HUES64 (cell line): Measurements from ENCODE around the gene FBXO2.

Experiments used
- H3K27ac ChIP-seq: 2 replicates; pipeline ENCODE4 v1.7.0; 2013; ENCODE audit warnings: low read depth, low read length, inconsistent platforms
- H3K27me3 ChIP-seq: 2 replicates; pipeline ENCODE4 v1.6.1; 2013; ENCODE audit warnings: mild to moderate bottlenecking, low read length; ENCODE audit not compliant: insufficient read depth
- H3K36me3 ChIP-seq: 2 replicates; pipeline ENCODE4 v1.6.1; 2013; ENCODE audit warnings: mild to moderate bottlenecking, low read length; ENCODE audit not compliant: insufficient read depth
- H3K4me1 ChIP-seq: 2 replicates; pipeline ENCODE4 v1.6.1; 2013; ENCODE audit warnings: mild to moderate bottlenecking, low read length, moderate library complexity; ENCODE audit not compliant: insufficient read depth
- H3K4me3 ChIP-seq: 2 replicates; pipeline ENCODE4 v1.5.1; 2013; ENCODE audit warnings: mild to moderate bottlenecking, low read length, moderate library complexity
- H3K9ac ChIP-seq: 2 replicates; pipeline ENCODE4 v1.6.1; 2013; ENCODE audit warnings: mild to moderate bottlenecking, low read depth, low read length
- H3K9me3 ChIP-seq: 2 replicates; pipeline ENCODE4 v1.6.1; 2013; ENCODE audit warnings: low read depth, low read length; ENCODE audit not compliant: insufficient read depth
- WGBS: fragments of 150-250, 120-280 bp; methylation state at CpG from one replicate; pipeline ENCODE4 v1.1.7; 2013; ENCODE audit warnings: missing lambda C conversion rate; 5-methylcytosine and 5-hydroxymethylcytosine counted together

Gene FBXO2

DNA sequence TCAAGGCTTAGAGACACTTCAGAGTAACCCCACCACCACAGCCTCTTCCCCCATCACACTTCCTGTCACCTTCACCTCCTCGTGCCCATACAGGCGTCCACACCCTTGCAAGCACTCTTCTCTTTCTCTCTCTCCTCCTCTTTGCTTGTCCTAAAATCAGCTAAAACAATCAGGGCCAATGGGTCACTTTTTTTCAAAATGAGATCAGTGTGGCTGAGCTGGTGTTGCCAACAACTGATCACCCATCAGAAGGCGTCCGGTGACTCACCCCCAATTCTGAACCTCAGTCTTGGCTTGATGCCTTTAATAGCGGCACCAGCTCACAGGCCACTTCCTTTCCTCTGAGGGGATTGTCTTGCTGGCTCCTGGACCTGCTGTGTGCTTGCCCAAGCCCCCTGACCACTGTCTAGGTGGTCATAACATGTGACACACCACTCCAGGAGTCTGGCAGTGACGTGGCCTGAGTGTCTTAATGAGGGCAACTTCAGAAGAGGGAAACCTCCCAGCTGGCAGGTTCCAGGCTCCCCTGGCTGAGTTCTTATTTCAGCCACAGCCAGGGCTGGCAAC, 38.9 kb upstream of the FBXO2 start:
- 44% methylated on average over 6 of the region's 6 CpGs for WGBS
- H3K9me3 ChIP-seq = no peaks in the 10 kb centered on the region
- H3K36me3 ChIP-seq = no peaks in the 10 kb centered on the region
- peaks cover 8% of the 10 kb centered on the region for H3K27me3 ChIP-seq
- H3K9ac ChIP-seq = no peak overlapping the region
- peaks cover 35% of the 10 kb centered on the region for H3K4me1 ChIP-seq
- H3K27ac ChIP-seq = no peak overlapping the region
- peak overlapping the region; percentile 85 for H3K4me3 ChIP-seq

DNA sequence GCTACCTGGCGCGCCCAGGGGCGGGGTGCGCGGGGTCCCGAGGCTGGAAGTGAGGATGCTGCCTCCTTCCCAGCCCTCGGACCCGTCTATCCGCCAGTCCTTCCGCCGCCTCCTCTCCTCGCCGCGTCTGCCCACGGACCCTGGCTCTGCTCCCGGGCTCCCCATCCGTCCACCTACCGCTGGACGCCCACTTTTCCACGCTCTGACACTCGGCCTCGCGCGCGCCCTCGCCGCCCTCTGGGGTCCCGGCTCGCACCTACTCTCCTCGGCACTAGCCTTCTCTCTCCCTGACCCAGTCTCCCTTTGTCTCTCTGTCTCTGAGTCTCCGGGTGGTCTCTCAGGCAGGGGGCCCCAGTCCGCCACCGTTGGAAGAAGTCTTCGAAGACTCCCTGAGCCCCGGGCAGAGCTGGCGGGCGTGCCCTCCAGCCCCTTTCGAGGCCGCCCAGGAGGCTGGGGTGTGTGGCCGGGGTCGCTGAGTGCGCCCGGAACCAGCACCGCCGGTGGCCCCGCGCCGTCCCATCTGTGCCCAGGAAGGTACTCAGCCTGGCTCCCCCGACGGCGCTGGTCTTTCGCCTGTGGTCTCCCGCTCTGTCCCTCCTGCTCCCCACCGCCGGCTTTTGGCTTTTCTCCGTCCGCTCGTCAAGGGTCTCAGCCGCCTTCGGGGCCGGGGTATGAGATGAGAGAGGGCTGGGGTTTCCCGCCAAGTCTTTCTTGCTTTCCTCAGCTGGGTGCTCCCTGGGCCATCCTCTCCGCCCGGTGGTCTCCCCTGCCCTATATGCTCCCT, 37.9 kb upstream of the FBXO2 start:
- Histone ChIP-seq H3K27me3 (peaks cover 8% of the 10 kb centered on the region), H3K4me1 (peaks cover 40% of the 10 kb centered on the region), H3K36me3 (no peaks in the 10 kb centered on the region), H3K4me3 (peak overlapping the region; percentile 85), H3K9ac (peak overlapping the region; percentile 84), H3K27ac (peak overlapping the region; percentile 93), H3K9me3 (no peaks in the 10 kb centered on the region)
- 2% methylated on average over 64 of the region's 64 CpGs for WGBS

DNA sequence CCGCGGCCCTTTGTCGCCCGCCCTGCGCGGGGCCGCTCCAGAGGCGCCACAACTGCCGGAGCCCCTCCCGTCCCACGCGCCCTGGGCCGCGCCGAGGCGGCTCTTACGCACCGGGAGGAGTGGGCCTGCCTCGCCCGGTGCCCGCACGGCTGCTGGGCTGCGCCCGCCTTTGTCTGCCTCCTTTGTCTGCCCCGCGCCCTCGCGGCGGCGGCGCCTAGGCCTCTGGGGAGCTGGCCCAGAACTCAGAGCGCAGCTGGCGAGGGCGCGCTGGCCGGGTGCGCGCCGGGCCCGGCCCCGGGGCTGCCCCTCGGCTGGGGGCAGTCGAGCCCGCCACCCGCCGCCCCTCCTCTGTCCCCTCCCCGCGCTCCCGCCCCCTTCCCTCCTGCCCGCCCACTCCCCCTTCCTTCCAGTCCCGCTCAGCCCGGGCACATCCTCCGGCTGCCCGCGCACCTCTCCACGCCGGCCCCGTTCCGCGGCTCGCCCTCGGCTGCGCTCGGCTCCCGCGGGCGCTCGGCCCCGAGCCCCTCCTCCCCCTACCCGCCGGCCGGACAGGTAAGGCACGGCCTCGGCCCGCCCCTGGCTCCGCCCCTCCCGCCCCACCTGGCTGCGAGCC, 37.2 kb upstream of the FBXO2 start, which contains the start of gene DRAXIN:
TSS of gene DRAXIN (plus strand) at position 409 of the 613 bp plus-strand sequence. CDS start 14,549 bp downstream, outside the sequence.
- peak within 1 kb of the TSS; percentile 85 for H3K4me3 ChIP-seq
- peaks cover 8% of the 10 kb centered on the region for H3K27me3 ChIP-seq
- H3K36me3 ChIP-seq = no peaks in the 10 kb centered on the region
- H3K9ac ChIP-seq = peak within 1 kb of the TSS; percentile 98
- H3K4me1 ChIP-seq = peaks cover 40% of the 10 kb centered on the region
- H3K9me3 ChIP-seq = no peaks in the 10 kb centered on the region
- under 1% methylated on average over 72 of the region's 78 CpGs for WGBS
- peak within 1 kb of the TSS; percentile 93 for H3K27ac ChIP-seq

DNA sequence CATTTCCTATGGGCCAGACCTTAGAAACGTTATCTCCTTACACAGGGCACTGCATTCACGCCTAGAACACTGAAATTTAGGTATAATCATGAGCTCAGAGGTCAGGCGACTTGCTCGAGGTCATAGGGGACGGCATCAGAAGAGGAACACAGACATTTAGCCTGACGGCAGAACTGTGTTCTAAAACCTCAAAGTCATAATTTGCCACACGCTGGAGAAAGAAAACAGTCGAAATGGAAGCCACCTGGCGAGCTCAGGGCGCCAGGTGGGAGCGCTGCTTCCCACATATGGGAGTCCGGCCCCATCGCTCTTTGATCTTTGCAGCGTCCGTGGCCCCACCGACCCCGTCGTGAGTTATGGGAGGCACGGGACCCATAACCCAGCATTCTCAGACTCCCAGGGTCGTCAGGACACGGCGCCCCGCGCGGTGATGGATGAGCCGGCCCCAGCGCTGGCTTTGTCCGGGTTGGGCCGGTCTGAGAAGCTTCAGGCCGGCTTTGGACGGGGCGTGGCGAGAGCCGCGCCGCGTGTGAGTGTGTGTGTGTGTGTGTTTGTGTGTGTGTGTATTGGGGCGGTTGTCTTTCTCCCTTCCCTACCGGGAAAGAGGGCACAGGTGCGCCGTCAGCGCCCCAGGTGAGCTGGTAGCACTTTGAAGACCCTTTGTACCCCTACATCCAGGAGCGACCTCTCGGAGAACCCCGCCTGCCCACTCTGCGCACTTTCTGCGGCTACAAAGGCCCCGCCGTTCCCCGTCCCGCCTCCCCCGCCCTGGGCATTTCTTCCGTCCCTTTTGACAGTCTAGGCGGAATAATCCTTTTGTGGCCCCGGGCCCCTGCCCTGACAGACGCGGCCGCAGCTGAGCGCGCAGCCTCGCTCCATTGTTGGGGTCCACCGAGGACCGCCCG, 36.4 kb upstream of the FBXO2 start:
- Histone ChIP-seq H3K27ac (peak overlapping the region; percentile 93), H3K4me3 (peak overlapping the region; percentile 85), H3K4me1 (peaks cover 44% of the 10 kb centered on the region), H3K36me3 (no peaks in the 10 kb centered on the region), H3K27me3 (peaks cover 8% of the 10 kb centered on the region), H3K9ac (peak overlapping the region; percentile 98), H3K9me3 (no peaks in the 10 kb centered on the region)
- WGBS = under 1% methylated on average over 63 of the region's 64 CpGs

DNA sequence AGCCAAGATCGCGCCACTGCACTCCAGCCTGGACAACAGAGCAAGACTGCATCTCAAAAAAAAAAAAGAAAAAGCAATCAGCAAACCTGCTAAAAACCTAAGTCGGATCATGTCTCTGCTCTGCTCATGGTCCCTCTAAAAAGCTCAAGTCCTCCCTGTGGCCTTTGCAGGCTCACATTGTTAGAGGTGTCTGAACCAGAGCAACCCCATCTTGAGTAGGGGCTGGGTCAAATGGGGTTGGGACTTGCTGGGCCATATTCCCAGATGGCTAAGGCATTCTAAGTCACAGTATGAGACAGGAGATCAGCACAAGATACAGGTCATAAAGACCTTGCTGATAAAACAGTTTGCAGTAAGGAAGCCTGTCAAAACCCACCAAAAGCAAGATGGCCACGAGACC, 34.3 kb upstream of the FBXO2 start:
- peaks cover 8% of the 10 kb centered on the region for H3K27me3 ChIP-seq
- peaks cover 47% of the 10 kb centered on the region for H3K4me1 ChIP-seq
- 91% methylated on average over 4 of the region's 4 CpGs for WGBS
- no peaks in the 10 kb centered on the region for H3K36me3 ChIP-seq
- H3K4me3 ChIP-seq = no peak overlapping the region
- peak overlapping the region; percentile 93; the same call in 1 of the 2 replicates for H3K27ac ChIP-seq
- H3K9me3 ChIP-seq = no peaks in the 10 kb centered on the region
- H3K9ac ChIP-seq = no peak overlapping the region; the same call in 1 of the 2 replicates

DNA sequence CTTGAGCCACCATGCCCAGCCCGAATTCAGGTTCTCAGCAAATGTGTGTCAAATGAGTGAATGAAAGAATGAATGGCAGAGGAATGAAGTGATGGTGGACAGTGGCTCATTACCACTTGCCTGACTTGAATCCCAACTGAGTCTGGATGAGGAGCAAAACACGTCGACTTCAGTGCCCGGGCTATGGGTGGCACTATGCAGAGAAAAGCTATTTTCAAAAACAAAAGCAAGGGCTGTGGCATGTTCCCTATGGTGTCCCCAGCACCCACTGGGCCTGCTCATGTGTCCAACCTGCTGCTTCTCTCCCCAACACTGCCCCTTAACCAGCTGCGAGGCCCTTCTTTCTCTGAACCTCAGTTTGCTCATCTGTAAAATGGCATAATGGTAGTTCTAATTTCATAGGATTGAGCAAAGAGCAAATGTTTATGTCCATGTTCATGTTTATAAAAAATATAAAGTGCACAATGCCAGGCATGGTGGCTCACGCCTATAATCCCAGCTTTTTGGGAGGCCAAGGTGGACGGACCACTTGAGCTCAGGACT, 31.1 kb upstream of the FBXO2 start:
- no peaks in the 10 kb centered on the region for H3K36me3 ChIP-seq
- no peaks in the 10 kb centered on the region for H3K9me3 ChIP-seq
- H3K27ac ChIP-seq = no peak overlapping the region
- no peak overlapping the region for H3K9ac ChIP-seq
- H3K4me3 ChIP-seq = no peak overlapping the region
- WGBS = 96% methylated on average over 7 of the region's 7 CpGs
- H3K27me3 ChIP-seq = no peaks in the 10 kb centered on the region
- H3K4me1 ChIP-seq = peaks cover 56% of the 10 kb centered on the region

DNA sequence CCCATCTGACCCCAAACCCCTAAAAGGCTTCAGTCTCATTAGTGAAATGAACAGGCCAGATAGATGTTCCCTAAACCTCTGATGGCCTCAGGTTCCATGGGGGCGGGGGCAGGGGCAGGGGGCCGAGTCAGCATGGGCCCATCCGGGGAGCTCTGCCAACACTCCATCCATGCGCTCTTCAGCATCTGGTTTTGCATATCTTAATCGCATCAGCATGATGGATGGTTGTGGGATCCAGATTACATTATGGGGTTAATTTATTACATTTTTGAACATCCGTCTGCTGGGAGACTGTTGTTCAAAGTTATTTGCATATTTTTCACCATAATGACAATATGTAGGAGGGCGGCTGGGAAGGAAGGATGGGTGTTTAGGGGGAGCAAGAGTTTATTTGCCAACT, 29.8 kb upstream of the FBXO2 start:
- H3K9me3 ChIP-seq = no peaks in the 10 kb centered on the region
- WGBS = 72% methylated on average over 7 of the region's 7 CpGs
- H3K4me1 ChIP-seq = peaks cover 45% of the 10 kb centered on the region
- peak overlapping the region; percentile 75; the same call in 1 of the 2 replicates for H3K27ac ChIP-seq
- no peak overlapping the region for H3K9ac ChIP-seq
- no peak overlapping the region for H3K4me3 ChIP-seq
- peaks cover 5% of the 10 kb centered on the region for H3K36me3 ChIP-seq
- H3K27me3 ChIP-seq = no peaks in the 10 kb centered on the region

DNA sequence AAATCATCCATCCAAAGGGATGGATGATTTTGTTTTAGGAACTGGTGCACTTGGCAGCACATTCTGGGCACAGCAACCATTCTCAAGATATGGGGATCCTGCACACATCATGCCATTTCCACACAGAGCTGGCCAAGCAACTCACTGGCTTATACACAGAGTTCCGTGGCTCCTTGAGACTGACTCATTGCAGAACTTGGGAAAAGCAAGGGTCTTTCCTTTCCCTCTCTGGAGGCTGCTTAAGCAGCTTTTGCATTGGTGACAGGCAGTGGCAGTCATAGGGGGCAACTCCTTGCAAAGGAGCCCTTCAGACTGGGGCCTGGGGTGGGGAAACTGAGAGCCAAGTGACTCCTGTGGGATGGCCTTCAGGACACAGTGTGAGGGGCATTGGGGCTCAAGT, 28.6 kb upstream of the FBXO2 start:
- H3K27me3 ChIP-seq = no peaks in the 10 kb centered on the region
- peak overlapping the region; percentile 86 for H3K4me3 ChIP-seq
- peaks cover 13% of the 10 kb centered on the region for H3K36me3 ChIP-seq
- peak overlapping the region; percentile 17 for H3K9ac ChIP-seq
- H3K4me1 ChIP-seq = peaks cover 38% of the 10 kb centered on the region
- H3K9me3 ChIP-seq = no peaks in the 10 kb centered on the region
- peak overlapping the region; percentile 99 for H3K27ac ChIP-seq
- WGBS = 0% methylated on average over 1 of the region's 1 CpG

DNA sequence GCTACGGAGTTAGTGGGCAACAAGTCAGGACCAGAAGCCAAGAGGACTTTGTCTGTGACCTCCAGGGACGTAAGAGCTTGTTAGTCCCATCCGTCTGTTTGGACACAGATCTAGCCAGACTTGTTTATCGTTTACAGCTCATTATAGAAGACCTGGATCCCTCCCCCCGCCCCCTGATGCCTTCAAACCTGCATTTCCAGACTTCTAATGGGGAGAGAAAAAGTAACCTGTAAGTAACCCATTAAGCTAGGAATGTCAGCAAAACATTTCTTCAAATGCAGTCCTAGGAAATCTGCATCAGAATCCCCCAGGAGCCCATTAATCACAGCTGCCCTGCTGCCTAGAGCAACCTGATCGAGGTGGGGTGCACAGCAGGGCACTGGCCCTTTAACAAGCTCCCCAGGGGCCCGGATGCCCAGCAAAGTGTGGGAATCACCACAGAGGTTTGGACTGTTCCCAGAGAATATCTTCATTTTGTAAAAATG, 28.1 kb upstream of the FBXO2 start:
- 2% methylated on average over 6 of the region's 7 CpGs for WGBS
- H3K9me3 ChIP-seq = no peaks in the 10 kb centered on the region
- peak overlapping the region; percentile 72 for H3K9ac ChIP-seq
- H3K27me3 ChIP-seq = no peaks in the 10 kb centered on the region
- H3K4me1 ChIP-seq = peaks cover 34% of the 10 kb centered on the region
- peak overlapping the region; percentile 86 for H3K4me3 ChIP-seq
- H3K27ac ChIP-seq = peak overlapping the region; percentile 99
- peaks cover 18% of the 10 kb centered on the region for H3K36me3 ChIP-seq

DNA sequence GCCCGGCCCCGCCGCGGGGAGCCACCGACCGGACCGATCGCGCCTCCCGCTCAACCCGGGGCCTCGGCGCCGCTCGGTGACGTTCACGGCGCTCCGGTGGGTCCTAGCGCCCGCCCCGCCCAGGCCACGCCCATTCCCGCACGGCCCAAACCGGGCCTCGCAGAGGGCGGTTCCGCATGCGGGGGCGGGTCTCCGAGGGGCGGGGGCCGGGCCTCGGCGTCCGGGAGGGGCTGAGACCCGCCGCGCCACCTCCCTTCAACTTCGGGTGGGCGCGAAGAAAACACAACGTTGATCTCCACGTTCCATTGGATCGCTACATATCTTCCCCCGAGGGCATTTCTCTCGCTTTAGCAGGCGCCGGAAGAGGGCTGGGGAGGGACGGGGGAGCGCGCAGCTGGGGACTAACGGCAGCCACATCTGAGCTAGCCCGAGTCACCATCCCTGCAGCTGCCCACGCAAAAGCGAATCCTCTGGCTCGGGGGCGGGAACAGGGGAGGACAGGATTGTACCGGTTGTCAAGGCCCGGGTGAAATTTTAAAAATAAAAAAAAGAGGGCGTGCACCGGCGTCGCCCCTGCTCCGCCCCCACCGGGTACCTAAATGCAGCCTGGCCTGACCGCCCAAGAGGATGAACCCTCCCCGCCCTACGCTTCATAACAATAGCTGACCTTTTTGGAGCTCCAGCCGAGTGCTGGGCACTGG, 27.0 kb upstream of the FBXO2 start, which contains the start of gene MAD2L2:
TSS of gene MAD2L2 (minus strand) at position 78 of the 701 bp plus-strand sequence. CDS start 547 bp downstream, outside the sequence.
- no peaks in the 10 kb centered on the region for H3K27me3 ChIP-seq
- WGBS = under 1% methylated on average over 71 of the region's 71 CpGs
- H3K27ac ChIP-seq = peak within 1 kb of the TSS; percentile 99
- peak within 1 kb of the TSS; percentile 92 for H3K9ac ChIP-seq
- H3K4me3 ChIP-seq = peak within 1 kb of the TSS; percentile 86
- peaks cover 33% of the 10 kb centered on the region for H3K4me1 ChIP-seq
- H3K9me3 ChIP-seq = no peaks in the 10 kb centered on the region
- peaks cover 29% of the 10 kb centered on the region for H3K36me3 ChIP-seq
